DOHH2 (cell line): ENCODE results near the gene CABP4.

ENCODE experiments used
- H3F3A ChIP-seq: fragments of 200-600 bp; sonication (generic), shearing (Covaris generic); 2 replicates; pipeline ENCODE4 v1.6.0; 2016; ENCODE audit warnings: antibody characterized with exemption, mild to moderate bottlenecking; ENCODE audit not compliant: control insufficient read depth, insufficient read depth
- H3K27ac ChIP-seq: fragments of 200-600 bp; sonication (generic); 2 replicates; pipeline ENCODE4 v1.5.1; 2014; ENCODE audit warnings: low read depth, mild to moderate bottlenecking, low read length, moderate library complexity
- H3K27me3 ChIP-seq: fragments of 200-600 bp; sonication (generic); 2 replicates; pipeline ENCODE4 v1.6.1; 2014; ENCODE audit warnings: mild to moderate bottlenecking, low read length, mixed read lengths; ENCODE audit not compliant: control insufficient read depth
- H3K36me3 ChIP-seq: fragments of 200-600 bp; sonication (generic); 2 replicates; pipeline ENCODE4 v1.6.1; 2014; ENCODE audit warnings: mild to moderate bottlenecking, low read length, moderate library complexity, mixed read lengths; ENCODE audit not compliant: control insufficient read depth
- H3K4me1 ChIP-seq: fragments of 200-600 bp; sonication (generic); 2 replicates; pipeline ENCODE4 v1.6.1; 2014; ENCODE audit warnings: mild to moderate bottlenecking, low read length, mixed read lengths; ENCODE audit not compliant: control insufficient read depth
- H3K4me2 ChIP-seq: fragments of 200-600 bp; sonication (generic); 2 replicates; pipeline ENCODE4 v1.6.0; 2014; ENCODE audit warnings: mild to moderate bottlenecking, low read length, moderate library complexity
- H3K4me3 ChIP-seq: fragments of 200-600 bp; sonication (generic); 2 replicates; pipeline ENCODE4 v1.5.1; 2014; ENCODE audit warnings: mild to moderate bottlenecking, low read length, mixed read lengths
- H3K79me2 ChIP-seq: fragments of 200-600 bp; sonication (generic); 2 replicates; pipeline ENCODE4 v1.6.1; 2014; ENCODE audit warnings: mild to moderate bottlenecking, low read length, mixed read lengths; ENCODE audit not compliant: control insufficient read depth
- H3K9me2 ChIP-seq: fragments of 200-600 bp; sonication (generic); replicated peaks from 2 replicates; pipeline ENCODE4 v1.6.1; 2014; ENCODE audit warnings: mild to moderate bottlenecking, low read length, mixed read lengths; ENCODE audit not compliant: control insufficient read depth
- H3K9me3 ChIP-seq: fragments of 200-600 bp; sonication (generic); 2 replicates; pipeline ENCODE4 v1.6.1; 2014; ENCODE audit warnings: antibody characterized with exemption, low read length, mixed read lengths; ENCODE audit not compliant: control insufficient read depth, insufficient read depth
- H4K20me1 ChIP-seq: fragments of 200-600 bp; sonication (generic); 2 replicates; pipeline ENCODE4 v1.6.0; 2014; ENCODE audit warnings: low read depth, mild to moderate bottlenecking, antibody characterized with exemption, low read length, moderate library complexity; ENCODE audit not compliant: control insufficient read depth, insufficient read depth
- CTCF ChIP-seq: fragments of 200-600 bp; sonication (generic); IDR thresholded peaks from one replicate; pipeline ENCODE4 v1.5.1; 2014; ENCODE audit warnings: antibody characterized with exemption, mild to moderate bottlenecking, low read depth, low read length; ENCODE audit not compliant: poor library complexity, severe bottlenecking
- EZH2phosphoT487 ChIP-seq: fragments of 200-600 bp; sonication (generic); IDR thresholded peaks from 2 replicates; pipeline ENCODE4 v1.6.1; 2017; ENCODE audit warnings: borderline replicate concordance, mild to moderate bottlenecking, antibody characterized with exemption, low read length, moderate library complexity, mixed read lengths

The CABP4 gene

GRCh38 chr11:67445515-67445914 lies 9.6 kb upstream of the CABP4 start:
- Histone ChIP-seq H3K9me3 (no peaks in the 10 kb centered on the region), H3K36me3 (peaks cover 15% of the 10 kb centered on the region), H3K27ac (peak overlapping the region; percentile 92), H3K79me2 (peaks cover 18% of the 10 kb centered on the region), H3K4me1 (peaks cover 86% of the 10 kb centered on the region), H3K4me2 (peak overlapping the region; percentile 90), H3K4me3 (peak overlapping the region; percentile 68), H3K27me3 (no peaks in the 10 kb centered on the region), H3K9me2 (no peaks in the 10 kb centered on the region), H3F3A (peaks cover 44% of the 10 kb centered on the region), H4K20me1 (no peaks in the 10 kb centered on the region)
- TF ChIP-seq EZH2phosphoT487 = no peak
- TF ChIP-seq CTCF = no peak

GRCh38 chr11:67448220-67448609 lies 6.9 kb upstream of the CABP4 start:
- Histone ChIP-seq H3K27ac (peak overlapping the region; percentile 4; the same call in 1 of the 2 replicates), H3K27me3 (no peaks in the 10 kb centered on the region), H4K20me1 (no peaks in the 10 kb centered on the region), H3K4me2 (no peak overlapping the region), H3F3A (peaks cover 23% of the 10 kb centered on the region), H3K4me3 (no peak overlapping the region), H3K4me1 (peaks cover 73% of the 10 kb centered on the region), H3K9me3 (no peaks in the 10 kb centered on the region), H3K79me2 (peaks cover 18% of the 10 kb centered on the region), H3K36me3 (no peaks in the 10 kb centered on the region), H3K9me2 (no peaks in the 10 kb centered on the region)
- no peak for TF ChIP-seq CTCF
- TF ChIP-seq EZH2phosphoT487 = no peak

- TF ChIP-seq EZH2phosphoT487 = no peak
- TF ChIP-seq CTCF = no peak
- Histone ChIP-seq H3K27me3 (no peaks in the 10 kb centered on the region), H3K9me3 (no peaks in the 10 kb centered on the region), H3K4me3 (no peak overlapping the region), H3F3A (peaks cover 17% of the 10 kb centered on the region), H4K20me1 (no peaks in the 10 kb centered on the region), H3K79me2 (peaks cover 18% of the 10 kb centered on the region), H3K4me1 (peaks cover 69% of the 10 kb centered on the region), H3K9me2 (no peaks in the 10 kb centered on the region), H3K27ac (peak overlapping the region; percentile 55), H3K4me2 (peak overlapping the region; percentile 49), H3K36me3 (no peaks in the 10 kb centered on the region)
These were observed 5.9 kb upstream of the CABP4 start for GRCh38 chr11:67449116-67449844.
